Hepatocyte (in vitro differentiated cells): ENCODE results near the gene PLXNB3.

Source experiments
- EZH2 ChIP-seq: fragments of 200-600 bp; sonication (generic); IDR thresholded peaks from 2 replicates; pipeline ENCODE4 v1.6.1; 2016; ENCODE audit warnings: antibody characterized with exemption, mild to moderate bottlenecking, borderline replicate concordance
- EZH2phosphoT487 ChIP-seq: fragments of 200-600 bp; sonication (generic); IDR thresholded peaks from one replicate; pipeline ENCODE4 v1.6.1; 2018; ENCODE audit warnings: antibody characterized with exemption, mild to moderate bottlenecking, low read depth, moderate library complexity; ENCODE audit not compliant: unreplicated experiment, severe bottlenecking
- TF ChIP-seq, protein P1 (sequence below): fragments of 200-600 bp; sonication (generic); IDR thresholded peaks from 2 replicates; pipeline ENCODE4 v1.5.1; 2016; ENCODE audit warnings: antibody characterized with exemption, mild to moderate bottlenecking; ENCODE audit not compliant: poor library complexity

- TF ChIP-seq, protein P1, sequence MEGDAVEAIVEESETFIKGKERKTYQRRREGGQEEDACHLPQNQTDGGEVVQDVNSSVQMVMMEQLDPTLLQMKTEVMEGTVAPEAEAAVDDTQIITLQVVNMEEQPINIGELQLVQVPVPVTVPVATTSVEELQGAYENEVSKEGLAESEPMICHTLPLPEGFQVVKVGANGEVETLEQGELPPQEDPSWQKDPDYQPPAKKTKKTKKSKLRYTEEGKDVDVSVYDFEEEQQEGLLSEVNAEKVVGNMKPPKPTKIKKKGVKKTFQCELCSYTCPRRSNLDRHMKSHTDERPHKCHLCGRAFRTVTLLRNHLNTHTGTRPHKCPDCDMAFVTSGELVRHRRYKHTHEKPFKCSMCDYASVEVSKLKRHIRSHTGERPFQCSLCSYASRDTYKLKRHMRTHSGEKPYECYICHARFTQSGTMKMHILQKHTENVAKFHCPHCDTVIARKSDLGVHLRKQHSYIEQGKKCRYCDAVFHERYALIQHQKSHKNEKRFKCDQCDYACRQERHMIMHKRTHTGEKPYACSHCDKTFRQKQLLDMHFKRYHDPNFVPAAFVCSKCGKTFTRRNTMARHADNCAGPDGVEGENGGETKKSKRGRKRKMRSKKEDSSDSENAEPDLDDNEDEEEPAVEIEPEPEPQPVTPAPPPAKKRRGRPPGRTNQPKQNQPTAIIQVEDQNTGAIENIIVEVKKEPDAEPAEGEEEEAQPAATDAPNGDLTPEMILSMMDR: no peak
- TF ChIP-seq EZH2phosphoT487: no peak
- TF ChIP-seq EZH2: no peak
Observed at GRCh38 chrX:153767674-153768055, 3.6 kb downstream of the PLXNB3 start.
